HEK293 (cell line): Measurements from ENCODE around the gene HSPBAP1.

Experiments
- CTCF ChIA-PET: fragments of 350-600 bp; formaldehyde crosslinking; extraction: SDS; loops from one replicate; lab custom pipeline; 2021; ENCODE audit warnings: antibody characterized with exemption; lab: Yijun Ruan, JAX
- POLR2A ChIA-PET: fragments of 300-600 bp; formaldehyde crosslinking; extraction: SDS; loops from one replicate; lab custom pipeline; 2020; ENCODE audit warnings: antibody characterized with exemption, inconsistent platforms; lab: Yijun Ruan, JAX
- H3K27ac ChIP-seq: fragments of 200-500 bp; sonication (Bioruptor generic); 2 replicates; pipeline ENCODE4 v1.5.1; 2014; ENCODE audit warnings: low read depth, low read length, control low read depth, inconsistent platforms; ENCODE audit errors: extremely low read depth
- H3K36me3 ChIP-seq, 2 experiments: fragments of 200-500 bp in 1 of 2; sonication (Bioruptor generic) in 1 of 2; 1 replicate in 1 of 2; 2 replicates in 1 of 2; pipeline ENCODE4 v1.5.1; 2014 to 2017; ENCODE audit warnings: inconsistent platforms in 2 of 2, low read length in 2 of 2; ENCODE audit not compliant: control insufficient read depth in 2 of 2, insufficient read depth in 1 of 2
- H3K4me1 ChIP-seq: fragments of 200-500 bp; sonication (Bioruptor generic); 2 replicates; pipeline ENCODE4 v1.5.1; 2014; ENCODE audit warnings: mild to moderate bottlenecking, low read length, inconsistent platforms; ENCODE audit not compliant: control insufficient read depth, insufficient read depth
- H3K4me3 ChIP-seq: 2 replicates; pipeline ENCODE4 v1.5.1; 2011; ENCODE audit warnings: low read depth, mild to moderate bottlenecking, control low read depth, low read length, moderate library complexity
- H3K9me3 ChIP-seq: fragments of 200-500 bp; sonication (Bioruptor generic); 2 replicates; pipeline ENCODE4 v1.5.1; 2014; ENCODE audit warnings: low read depth, low read length, inconsistent platforms; ENCODE audit not compliant: control insufficient read depth, insufficient read depth
- GLI4 ChIP-seq: fragments of 450-650 bp; formaldehyde crosslinking; IDR thresholded peaks from 2 replicates; pipeline ENCODE4 v1.5.1; 2016; ENCODE audit warnings: missing biosample characterization, missing genetic modification characterization
- OVOL3 ChIP-seq: fragments of 450-650 bp; formaldehyde crosslinking; IDR thresholded peaks from 2 replicates; pipeline ENCODE4 v1.5.1; 2016; ENCODE audit warnings: missing biosample characterization, missing genetic modification characterization
- SETDB1 ChIP-seq: IDR thresholded peaks from one replicate; pipeline ENCODE4 v1.6.1; 2017; ENCODE audit warnings: mild to moderate bottlenecking, low read length, moderate library complexity, mixed read lengths; ENCODE audit not compliant: insufficient read length
- ZBTB21 ChIP-seq: fragments of 450-650 bp; formaldehyde crosslinking; IDR thresholded peaks from 2 replicates; pipeline ENCODE4 v1.5.1; 2017; ENCODE audit warnings: missing biosample characterization, missing genetic modification characterization
- ZFP3 ChIP-seq: fragments of 450-650 bp; formaldehyde crosslinking; IDR thresholded peaks from 2 replicates; pipeline ENCODE4 v1.5.1; 2016; ENCODE audit warnings: low read depth, missing biosample characterization, missing genetic modification characterization
- ZNF112 ChIP-seq: fragments of 450-650 bp; formaldehyde crosslinking; IDR thresholded peaks from 2 replicates; pipeline ENCODE4 v1.5.0; 2017; ENCODE audit warnings: missing biosample characterization, missing genetic modification characterization
- ZNF121 ChIP-seq: fragments of 450-650 bp; formaldehyde crosslinking; IDR thresholded peaks from 2 replicates; pipeline ENCODE4 v1.5.1; 2016; ENCODE audit warnings: missing biosample characterization, missing genetic modification characterization
- ZNF140 ChIP-seq: fragments of 450-650 bp; formaldehyde crosslinking; IDR thresholded peaks from 2 replicates; pipeline ENCODE4 v1.5.1; 2016; ENCODE audit warnings: missing biosample characterization, missing genetic modification characterization
- ZNF19 ChIP-seq: fragments of 450-650 bp; formaldehyde crosslinking; IDR thresholded peaks from 2 replicates; pipeline ENCODE4; 2016; ENCODE audit warnings: missing biosample characterization, missing genetic modification characterization, low read depth
- ZNF211 ChIP-seq: fragments of 450-650 bp; formaldehyde crosslinking; IDR thresholded peaks from 2 replicates; pipeline ENCODE4 v1.5.1; 2016; ENCODE audit warnings: low read depth, missing biosample characterization, missing genetic modification characterization
- ZNF248 ChIP-seq: fragments of 450-650 bp; formaldehyde crosslinking; IDR thresholded peaks from 2 replicates; pipeline ENCODE4 v1.5.1; 2017; ENCODE audit warnings: missing biosample characterization, missing genetic modification characterization
- ZNF473 ChIP-seq: fragments of 450-650 bp; formaldehyde crosslinking; IDR thresholded peaks from 2 replicates; pipeline ENCODE4 v1.5.1; 2017; ENCODE audit warnings: missing biosample characterization, missing genetic modification characterization
- ZNF510 ChIP-seq: fragments of 450-650 bp; formaldehyde crosslinking; IDR thresholded peaks from 2 replicates; pipeline ENCODE4 v1.5.1; 2018; ENCODE audit warnings: mild to moderate bottlenecking, missing genetic modification characterization, missing biosample characterization; ENCODE audit not compliant: insufficient replicate concordance
- ZNF521 ChIP-seq: fragments of 450-650 bp; formaldehyde crosslinking; IDR thresholded peaks from 2 replicates; pipeline ENCODE4 v1.5.1; 2017; ENCODE audit warnings: missing biosample characterization, mild to moderate bottlenecking, missing genetic modification characterization
- ZNF621 ChIP-seq: fragments of 450-650 bp; formaldehyde crosslinking; IDR thresholded peaks from 2 replicates; pipeline ENCODE4 v1.5.1; 2017; ENCODE audit warnings: missing biosample characterization, missing genetic modification characterization
- ZNF626 ChIP-seq: fragments of 450-650 bp; sonication (Bioruptor Pico); formaldehyde crosslinking; IDR thresholded peaks from 2 replicates; pipeline ENCODE4 v1.5.1; 2018; ENCODE audit warnings: missing biosample characterization, missing genetic modification characterization, inconsistent platforms
- ZNF629 ChIP-seq: fragments of 450-650 bp; formaldehyde crosslinking; IDR thresholded peaks from 2 replicates; pipeline ENCODE4 v1.5.1; 2017; ENCODE audit warnings: missing biosample characterization, missing genetic modification characterization
- ZNF654 ChIP-seq: fragments of 450-650 bp; formaldehyde crosslinking; IDR thresholded peaks from 2 replicates; pipeline ENCODE4 v1.5.1; 2016; ENCODE audit warnings: low read depth, missing biosample characterization, missing genetic modification characterization
- ZNF701 ChIP-seq: fragments of 450-650 bp; formaldehyde crosslinking; IDR thresholded peaks from 2 replicates; pipeline ENCODE4 v1.5.1; 2016; ENCODE audit warnings: missing biosample characterization, missing genetic modification characterization
- ZSCAN30 ChIP-seq: fragments of 450-650 bp; IDR thresholded peaks from 2 replicates; pipeline ENCODE4 v1.5.1; 2018; ENCODE audit warnings: missing biosample characterization, mild to moderate bottlenecking, missing genetic modification characterization, moderate library complexity
- ZSCAN5A ChIP-seq: fragments of 450-650 bp; formaldehyde crosslinking; IDR thresholded peaks from 2 replicates; pipeline ENCODE4 v1.5.1; 2016; ENCODE audit warnings: missing biosample characterization, missing genetic modification characterization
- TF ChIP-seq, protein P1 (sequence below): fragments of 450-650 bp; formaldehyde crosslinking; IDR thresholded peaks from 2 replicates; pipeline ENCODE4 v1.5.1; 2016; ENCODE audit warnings: missing biosample characterization, missing genetic modification characterization
- TF ChIP-seq, protein P2 (sequence below): fragments of 450-650 bp; formaldehyde crosslinking; IDR thresholded peaks from 2 replicates; pipeline ENCODE4 v1.5.1; 2016; ENCODE audit warnings: missing biosample characterization, missing genetic modification characterization, borderline replicate concordance
- TF ChIP-seq, protein P3 (sequence below): fragments of 450-650 bp; formaldehyde crosslinking; IDR thresholded peaks from 2 replicates; pipeline ENCODE4 v1.5.1; 2016; ENCODE audit warnings: missing biosample characterization, missing genetic modification characterization
- TF ChIP-seq, protein P4 (sequence below): fragments of 450-650 bp; formaldehyde crosslinking; IDR thresholded peaks from 2 replicates; pipeline ENCODE4 v1.5.1; 2016; ENCODE audit warnings: missing biosample characterization, missing genetic modification characterization, borderline replicate concordance

Gene HSPBAP1

DNA sequence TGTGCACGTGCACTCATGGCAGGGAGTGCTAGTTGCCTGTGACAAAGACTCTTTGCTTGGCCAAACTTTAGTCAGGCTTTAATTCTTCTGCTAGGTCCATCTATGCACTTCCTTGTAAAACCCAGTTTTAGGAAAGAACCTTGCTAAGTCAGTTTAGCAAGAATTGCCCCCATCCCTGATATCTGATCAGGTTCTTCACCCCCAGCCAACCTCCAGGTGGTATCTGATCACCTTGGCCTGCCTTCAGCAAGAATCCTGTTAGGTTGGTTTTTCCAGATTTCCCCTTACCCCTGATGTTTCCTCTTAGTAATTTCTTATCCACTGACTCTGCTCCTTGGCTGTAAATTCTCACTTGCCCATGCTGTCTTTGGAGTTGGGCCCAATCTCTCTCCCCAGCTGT is 8.4 kb downstream of the HSPBAP1 start (continued):
- TF ChIP-seq, protein P1, sequence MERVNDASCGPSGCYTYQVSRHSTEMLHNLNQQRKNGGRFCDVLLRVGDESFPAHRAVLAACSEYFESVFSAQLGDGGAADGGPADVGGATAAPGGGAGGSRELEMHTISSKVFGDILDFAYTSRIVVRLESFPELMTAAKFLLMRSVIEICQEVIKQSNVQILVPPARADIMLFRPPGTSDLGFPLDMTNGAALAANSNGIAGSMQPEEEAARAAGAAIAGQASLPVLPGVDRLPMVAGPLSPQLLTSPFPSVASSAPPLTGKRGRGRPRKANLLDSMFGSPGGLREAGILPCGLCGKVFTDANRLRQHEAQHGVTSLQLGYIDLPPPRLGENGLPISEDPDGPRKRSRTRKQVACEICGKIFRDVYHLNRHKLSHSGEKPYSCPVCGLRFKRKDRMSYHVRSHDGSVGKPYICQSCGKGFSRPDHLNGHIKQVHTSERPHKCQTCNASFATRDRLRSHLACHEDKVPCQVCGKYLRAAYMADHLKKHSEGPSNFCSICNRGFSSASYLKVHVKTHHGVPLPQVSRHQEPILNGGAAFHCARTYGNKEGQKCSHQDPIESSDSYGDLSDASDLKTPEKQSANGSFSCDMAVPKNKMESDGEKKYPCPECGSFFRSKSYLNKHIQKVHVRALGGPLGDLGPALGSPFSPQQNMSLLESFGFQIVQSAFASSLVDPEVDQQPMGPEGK (tag by site-specific recombination): no peak
- TF ChIP-seq ZNF19 (tag by site-specific recombination) (no peak), ZNF654 (tag by site-specific recombination) (no peak), ZNF701 (tag by site-specific recombination) (no peak), ZNF473 (tag by site-specific recombination) (no peak), ZSCAN5A (tag by site-specific recombination) (no peak), ZNF521 (tag by site-specific recombination) (no peak)
- TF ChIP-seq, protein P2, sequence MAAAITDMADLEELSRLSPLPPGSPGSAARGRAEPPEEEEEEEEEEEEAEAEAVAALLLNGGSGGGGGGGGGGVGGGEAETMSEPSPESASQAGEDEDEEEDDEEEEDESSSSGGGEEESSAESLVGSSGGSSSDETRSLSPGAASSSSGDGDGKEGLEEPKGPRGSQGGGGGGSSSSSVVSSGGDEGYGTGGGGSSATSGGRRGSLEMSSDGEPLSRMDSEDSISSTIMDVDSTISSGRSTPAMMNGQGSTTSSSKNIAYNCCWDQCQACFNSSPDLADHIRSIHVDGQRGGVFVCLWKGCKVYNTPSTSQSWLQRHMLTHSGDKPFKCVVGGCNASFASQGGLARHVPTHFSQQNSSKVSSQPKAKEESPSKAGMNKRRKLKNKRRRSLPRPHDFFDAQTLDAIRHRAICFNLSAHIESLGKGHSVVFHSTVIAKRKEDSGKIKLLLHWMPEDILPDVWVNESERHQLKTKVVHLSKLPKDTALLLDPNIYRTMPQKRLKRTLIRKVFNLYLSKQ (tag by site-specific recombination): no peak
- TF ChIP-seq, protein P3, sequence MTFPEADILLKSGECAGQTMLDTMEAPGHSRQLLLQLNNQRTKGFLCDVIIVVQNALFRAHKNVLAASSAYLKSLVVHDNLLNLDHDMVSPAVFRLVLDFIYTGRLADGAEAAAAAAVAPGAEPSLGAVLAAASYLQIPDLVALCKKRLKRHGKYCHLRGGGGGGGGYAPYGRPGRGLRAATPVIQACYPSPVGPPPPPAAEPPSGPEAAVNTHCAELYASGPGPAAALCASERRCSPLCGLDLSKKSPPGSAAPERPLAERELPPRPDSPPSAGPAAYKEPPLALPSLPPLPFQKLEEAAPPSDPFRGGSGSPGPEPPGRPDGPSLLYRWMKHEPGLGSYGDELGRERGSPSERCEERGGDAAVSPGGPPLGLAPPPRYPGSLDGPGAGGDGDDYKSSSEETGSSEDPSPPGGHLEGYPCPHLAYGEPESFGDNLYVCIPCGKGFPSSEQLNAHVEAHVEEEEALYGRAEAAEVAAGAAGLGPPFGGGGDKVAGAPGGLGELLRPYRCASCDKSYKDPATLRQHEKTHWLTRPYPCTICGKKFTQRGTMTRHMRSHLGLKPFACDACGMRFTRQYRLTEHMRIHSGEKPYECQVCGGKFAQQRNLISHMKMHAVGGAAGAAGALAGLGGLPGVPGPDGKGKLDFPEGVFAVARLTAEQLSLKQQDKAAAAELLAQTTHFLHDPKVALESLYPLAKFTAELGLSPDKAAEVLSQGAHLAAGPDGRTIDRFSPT (tag by site-specific recombination): no peak

- no peaks in the 10 kb centered on the region for H3K36me3 ChIP-seq
- TF ChIP-seq ZNF211 (tag by site-specific recombination) (no peak), ZNF121 (tag by site-specific recombination) (no peak)
- TF ChIP-seq, all 188 proteins: peak for 0
- no peaks in the 10 kb centered on the region for H3K4me1 ChIP-seq
- no peaks in the 10 kb centered on the region for H3K9me3 ChIP-seq
- ChIA-PET POLR2A (no interaction called here), CTCF (no interaction called here)
- no peak overlapping the region for H3K27ac ChIP-seq
- no peak overlapping the region for H3K4me3 ChIP-seq
These were observed 9.2 kb downstream of the HSPBAP1 start for GRCh38 chr3:122784436-122784835.

- Histone ChIP-seq H3K9me3 (no peaks in the 10 kb centered on the region), H3K4me1 (no peaks in the 10 kb centered on the region), H3K36me3 (no peaks in the 10 kb centered on the region), H3K27ac (no peak overlapping the region), H3K4me3 (no peak overlapping the region)
- CTCF ChIA-PET: no interaction called here
- POLR2A ChIA-PET: no interaction called here
- TF ChIP-seq ZNF629 (tag by site-specific recombination): no peak
- no peak for TF ChIP-seq ZBTB21 (tag by site-specific recombination)
- TF ChIP-seq, protein P4, sequence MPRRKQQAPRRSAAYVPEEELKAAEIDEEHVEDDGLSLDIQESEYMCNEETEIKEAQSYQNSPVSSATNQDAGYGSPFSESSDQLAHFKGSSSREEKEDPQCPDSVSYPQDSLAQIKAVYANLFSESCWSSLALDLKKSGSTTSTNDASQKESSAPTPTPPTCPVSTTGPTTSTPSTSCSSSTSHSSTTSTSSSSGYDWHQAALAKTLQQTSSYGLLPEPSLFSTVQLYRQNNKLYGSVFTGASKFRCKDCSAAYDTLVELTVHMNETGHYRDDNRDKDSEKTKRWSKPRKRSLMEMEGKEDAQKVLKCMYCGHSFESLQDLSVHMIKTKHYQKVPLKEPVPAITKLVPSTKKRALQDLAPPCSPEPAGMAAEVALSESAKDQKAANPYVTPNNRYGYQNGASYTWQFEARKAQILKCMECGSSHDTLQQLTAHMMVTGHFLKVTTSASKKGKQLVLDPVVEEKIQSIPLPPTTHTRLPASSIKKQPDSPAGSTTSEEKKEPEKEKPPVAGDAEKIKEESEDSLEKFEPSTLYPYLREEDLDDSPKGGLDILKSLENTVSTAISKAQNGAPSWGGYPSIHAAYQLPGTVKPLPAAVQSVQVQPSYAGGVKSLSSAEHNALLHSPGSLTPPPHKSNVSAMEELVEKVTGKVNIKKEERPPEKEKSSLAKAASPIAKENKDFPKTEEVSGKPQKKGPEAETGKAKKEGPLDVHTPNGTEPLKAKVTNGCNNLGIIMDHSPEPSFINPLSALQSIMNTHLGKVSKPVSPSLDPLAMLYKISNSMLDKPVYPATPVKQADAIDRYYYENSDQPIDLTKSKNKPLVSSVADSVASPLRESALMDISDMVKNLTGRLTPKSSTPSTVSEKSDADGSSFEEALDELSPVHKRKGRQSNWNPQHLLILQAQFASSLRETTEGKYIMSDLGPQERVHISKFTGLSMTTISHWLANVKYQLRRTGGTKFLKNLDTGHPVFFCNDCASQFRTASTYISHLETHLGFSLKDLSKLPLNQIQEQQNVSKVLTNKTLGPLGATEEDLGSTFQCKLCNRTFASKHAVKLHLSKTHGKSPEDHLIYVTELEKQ (tag by site-specific recombination): no peak
- TF ChIP-seq SETDB1: no peak
- TF ChIP-seq OVOL3 (tag by site-specific recombination): no peak
- TF ChIP-seq ZNF140 (tag by site-specific recombination): no peak
- TF ChIP-seq ZNF626: no peak
- TF ChIP-seq ZSCAN30 (tag by site-specific recombination): no peak
- TF ChIP-seq ZNF112 (tag by site-specific recombination): no peak
- TF ChIP-seq GLI4 (tag by site-specific recombination): no peak
- no peak for TF ChIP-seq ZFP3 (tag by site-specific recombination)
- TF ChIP-seq ZNF510 (tag by site-specific recombination): no peak
- no peak for TF ChIP-seq ZNF248 (tag by site-specific recombination)
- TF ChIP-seq ZNF621: no peak
These were observed 10.8 kb downstream of the HSPBAP1 start for GRCh38 chr3:122782804-122783203.
